ENCODE data around the gene VWA3A.

- TF ChIP-seq CTCF (IDR thresholded peaks at IDR 0.05; ENCODE audit: control extremely low read depth in 1 of 3, insufficient read depth in 1 of 3, low read depth in 1 of 3, low read length in 3 of 3), result no peak
- TF ChIP-seq JUND (IDR thresholded peaks at IDR 0.05; ENCODE audit: low read length), result no peak
- TF ChIP-seq KDM1A (IDR thresholded peaks at IDR 0.05; ENCODE audit: borderline replicate concordance, low read length), result no peak
- no peak for TF ChIP-seq SRF (IDR thresholded peaks at IDR 0.05; ENCODE audit: low read depth, low read length)
- no peak for TF ChIP-seq BRCA1 (IDR thresholded peaks at IDR 0.05; ENCODE audit: low read depth, low read length)
Measured at GRCh38 chr16:22093331-22093730, 990 bp downstream of the VWA3A start.

All from H1 (cell line).